ENCODE data around the gene KEL. TPM values are rescaled to one million over a fixed set of nuclear protein-coding genes. Genes with fewer than 3 reads are reported as not detected.

Gene KEL
- total and polyA plus RNA-seq, 2 donors (not counting 3 experiments of a cell fraction or from before 2014, with no cell fraction given) = 0.30 to 1.2 TPM

DNA sequence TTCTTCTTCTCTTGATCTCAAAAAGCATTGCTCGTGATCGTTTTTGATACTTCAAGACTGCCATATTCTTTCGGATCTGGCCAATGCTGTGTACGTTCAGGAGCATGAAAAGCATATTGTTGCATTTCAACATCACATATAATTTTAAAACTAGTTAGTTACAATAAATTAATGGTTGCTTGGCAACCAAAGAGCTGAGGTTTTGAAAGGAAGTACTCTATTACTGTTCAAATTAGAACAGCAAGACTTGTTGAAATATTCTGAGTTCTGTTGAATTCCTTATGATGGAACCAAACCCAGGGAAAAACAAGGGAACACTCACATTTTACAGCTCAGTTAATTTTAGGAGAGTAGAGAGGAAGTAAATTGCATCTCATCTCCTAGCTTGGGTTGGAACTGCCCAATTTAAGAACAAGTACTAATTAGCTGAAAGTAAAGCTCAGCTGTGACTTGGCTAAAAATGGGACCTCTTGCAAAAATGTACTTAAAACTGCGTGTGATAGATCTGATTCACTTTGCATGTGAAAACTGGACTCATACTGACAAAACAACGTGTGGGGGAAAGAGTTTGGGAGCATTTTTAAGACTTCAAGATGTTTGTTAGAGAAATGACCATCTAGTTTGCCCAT, 43.6 kb upstream of the KEL start:
- no peak overlapping the region for H2AFZ ChIP-seq (ENCODE audit: low read depth, low read length)
- FAIRE-seq (no peak), DNase-seq (ENCODE audit: low read depth, low spot score) (no peak)
- intact Hi-C loops (cut with micrococcal nuclease) (loop anchor here (5.0 kb wide), 1 partner anchor 292 kb away; no protein-coding TSS in a partner anchor), dilution Hi-C loops (cut with MboI; ENCODE audit: extremely low pct_ligation_motif_present, low sequenced_read_pairs) (loop anchor here (25.0 kb wide), 1 partner anchor 207 kb away; the partner anchor contains the start of gene TAS2R40)
- BruUV-seq (replicated peaks) = no TSS peak
- H3K79me2 ChIP-seq (ENCODE audit: control insufficient read depth, insufficient read depth, low read length) = no peaks in the 10 kb centered on the region
- no peaks in the 10 kb centered on the region for H3K9me3 ChIP-seq (replicated peaks; ENCODE audit: control insufficient read depth, insufficient read depth, low read length)
- H3K9me1 ChIP-seq (replicated peaks; ENCODE audit: control insufficient read depth, extremely low read depth, insufficient read depth, low read length) = no peaks in the 10 kb centered on the region
- H3K9ac ChIP-seq (replicated peaks; ENCODE audit: extremely low read depth, insufficient read depth, low read length) = no peak overlapping the region
- no peak for TF ChIP-seq GATA2 (IDR thresholded peaks at IDR 0.05; ENCODE audit: insufficient read depth, insufficient read length, low read depth, low read length)
- no peak for TF ChIP-seq CTCF (IDR thresholded peaks at IDR 0.05; ENCODE audit: extremely low read depth in 1 of 2, insufficient read depth in 1 of 2, low read depth in 1 of 2, low read length in 2 of 2)
- no peak for TF ChIP-seq FOS (IDR thresholded peaks at IDR 0.05; ENCODE audit: borderline replicate concordance, insufficient read depth, low read length)
- TF ChIP-seq POLR2AphosphoS5 (IDR thresholded peaks at IDR 0.05; ENCODE audit: insufficient read depth, low read depth, low read length) = no peak
- TF ChIP-seq POLR2A (IDR thresholded peaks at IDR 0.05; ENCODE audit: low read depth, low read length) = no peak
- no peak for TF ChIP-seq MYC (IDR thresholded peaks at IDR 0.05; ENCODE audit: low read depth, low read length)
- TF ChIP-seq EZH2 (IDR thresholded peaks at IDR 0.05; ENCODE audit: borderline replicate concordance, low read depth, low read length, severe bottlenecking) = no peak
- TF ChIP-seq JUN (IDR thresholded peaks at IDR 0.05; ENCODE audit: borderline replicate concordance, insufficient read depth, insufficient read length, low read depth) = no peak
- ChIA-PET POLR2A (no interaction called here), CTCF (interaction anchor here (0.9 to 26.4 kb wide), 9 partner anchors 8 to 471 kb away, joined by 3 to 967 read pairs (median 3); partner anchors contain the start of gene TAS2R40)
- H3K4me3 ChIP-seq (replicated peaks in 1 of 3; ENCODE audit: insufficient read depth in 1 of 3, low read depth in 1 of 3, low read length in 3 of 3) = no peak overlapping the region
- H4K20me1 ChIP-seq (replicated peaks; ENCODE audit: control insufficient read depth, extremely low read depth, insufficient read depth, low read length) = no peaks in the 10 kb centered on the region
- no peak overlapping the region for H3K27ac ChIP-seq (ENCODE audit: insufficient read depth, low read depth, low read length)
- no peaks in the 10 kb centered on the region for H3K36me3 ChIP-seq (ENCODE audit: control insufficient read depth in 2 of 2, extremely low read depth in 1 of 2, insufficient read depth in 2 of 2, low read length in 2 of 2)
- peaks cover 3% of the 10 kb centered on the region for H3K4me1 ChIP-seq (ENCODE audit: control insufficient read depth, extremely low read depth, insufficient read depth, low read length)
- peaks cover 15 to 18% of the 10 kb centered on the region in 2 experiments for H3K27me3 ChIP-seq (ENCODE audit: control insufficient read depth in 2 of 2, insufficient read depth in 2 of 2, low read length in 2 of 2)
- H3K4me2 ChIP-seq (ENCODE audit: insufficient read depth, low read length) = no peak overlapping the region
